Measurements from ENCODE around the gene STAT1.

DNA sequence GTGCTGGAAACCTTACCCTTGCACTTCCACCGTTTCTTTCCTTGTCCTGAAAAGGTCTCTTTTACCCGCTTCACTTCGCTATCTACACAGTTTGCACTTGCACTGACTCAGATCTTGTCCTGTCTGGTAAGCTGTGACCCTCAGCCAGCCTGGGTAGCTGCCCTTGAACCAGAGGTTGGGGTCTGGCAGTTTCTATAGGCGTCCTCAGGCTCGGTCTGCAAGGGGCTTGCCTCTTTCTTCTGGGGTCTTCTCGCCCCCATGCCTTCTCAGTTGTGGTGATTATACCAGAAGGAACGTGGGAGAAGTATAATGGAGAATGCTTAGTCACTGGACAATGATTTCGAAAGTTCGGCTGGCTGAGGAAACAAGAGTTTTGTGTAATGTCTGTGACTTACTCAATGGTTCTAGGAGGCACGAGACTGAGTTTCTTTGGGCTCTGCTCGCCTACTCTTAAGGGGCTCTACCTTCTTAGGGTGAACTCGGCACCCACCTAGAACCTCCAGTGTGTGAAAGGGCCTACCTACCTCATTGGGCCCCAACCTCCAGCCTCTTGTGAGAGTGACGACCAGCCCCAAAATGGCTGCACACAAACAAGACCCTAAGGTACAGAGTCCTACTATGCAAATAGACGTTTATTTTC is 6.9 kb upstream of the STAT1 start:
- peak; percentile 9; the same call in 1 of the 2 replicates for TF ChIP-seq POLR2AphosphoS5 (IDR thresholded peaks at IDR 0.05; ENCODE audit: low read depth, low read length)
- no peak for TF ChIP-seq CTCF (IDR thresholded peaks at IDR 0.05)
- TF ChIP-seq REST (IDR thresholded peaks at IDR 0.05; ENCODE audit: insufficient read depth in 1 of 2, low read depth in 2 of 2, low read length in 1 of 2), result no peak
- TF ChIP-seq SIN3A (IDR thresholded peaks at IDR 0.05; ENCODE audit: borderline replicate concordance, insufficient read depth, low read depth, low read length), result no peak
- no peak for TF ChIP-seq TCF7L2 (IDR thresholded peaks at IDR 0.05; ENCODE audit: low read depth, low read length)
